Muscle layer of duodenum (tissue), 2 donors: ENCODE results near the gene PPM1N.

Experiments
- H3K27ac ChIP-seq: one replicate; pipeline ENCODE4 v1.7.0; 2013; ENCODE audit warnings: mild to moderate bottlenecking, low read length
- H3K27me3 ChIP-seq: one replicate; pipeline ENCODE4 v1.7.0; 2013; ENCODE audit warnings: low read depth, mild to moderate bottlenecking, control low read depth, low read length
- H3K36me3 ChIP-seq, 2 donors: one replicate each; pipeline ENCODE4 v1.7.0; 2013; ENCODE audit warnings: low read length in 2 of 2, control low read depth in 1 of 2, mild to moderate bottlenecking in 1 of 2; ENCODE audit not compliant: insufficient read depth in 2 of 2, control insufficient read depth in 1 of 2
- H3K4me1 ChIP-seq, 2 donors: one replicate each; pipeline ENCODE4 v1.7.0; 2013; ENCODE audit warnings: low read length in 2 of 2, mild to moderate bottlenecking in 2 of 2, control low read depth in 1 of 2, moderate library complexity in 1 of 2; ENCODE audit not compliant: insufficient read depth in 2 of 2, control insufficient read depth in 1 of 2
- H3K4me3 ChIP-seq, 2 donors: one replicate each; pipeline ENCODE4 v1.7.0; 2013; ENCODE audit warnings: low read length in 2 of 2, low read depth in 1 of 2, mild to moderate bottlenecking in 1 of 2
- H3K9me3 ChIP-seq, 2 donors: one replicate each; pipeline ENCODE4 v1.7.0; 2013; ENCODE audit warnings: low read length in 2 of 2, control low read depth in 1 of 2, mild to moderate bottlenecking in 1 of 2; ENCODE audit not compliant: control insufficient read depth in 1 of 2
- donor health status: healthy.

PPM1N gene

GRCh38 chr19:45463241-45463640 lies 35.0 kb upstream of the PPM1N start:
- H3K4me3 ChIP-seq = no peak overlapping the region
- peaks cover 0 to 4% of the 10 kb centered on the region in 2 donors for H3K36me3 ChIP-seq
- H3K27me3 ChIP-seq = no peaks in the 10 kb centered on the region

GRCh38 chr19:45464274-45464673 lies 34.0 kb upstream of the PPM1N start:
- H3K4me3 ChIP-seq = no peak overlapping the region
- H3K4me1 ChIP-seq = peaks cover 0 to 10% of the 10 kb centered on the region in 2 donors
- no peaks in the 10 kb centered on the region for H3K9me3 ChIP-seq
- H3K36me3 ChIP-seq = peaks cover 0 to 4% of the 10 kb centered on the region in 2 donors
- no peaks in the 10 kb centered on the region for H3K27me3 ChIP-seq
- H3K27ac ChIP-seq = no peak overlapping the region

More at GRCh38 chr19:45463241-45463640, 35.0 kb upstream of the PPM1N start:
- Histone ChIP-seq H3K27ac (no peak overlapping the region), H3K9me3 (no peaks in the 10 kb centered on the region), H3K4me1 (peaks cover 0 to 6% of the 10 kb centered on the region in 2 donors)

GRCh38 chr19:45464852-45465441 lies 33.3 kb upstream of the PPM1N start:
- H3K27me3 ChIP-seq = no peaks in the 10 kb centered on the region
- H3K27ac ChIP-seq = no peak overlapping the region
- no peak overlapping the region for H3K4me3 ChIP-seq

GRCh38 chr19:45467115-45467455 lies 31.2 kb upstream of the PPM1N start:
- Histone ChIP-seq H3K27ac (peak overlapping the region; percentile 90), H3K9me3 (no peaks in the 10 kb centered on the region), H3K27me3 (no peaks in the 10 kb centered on the region), H3K4me1 (peaks cover 0 to 26% of the 10 kb centered on the region in 2 donors), H3K36me3 (peaks cover 9 to 11% of the 10 kb centered on the region in 2 donors), H3K4me3 (peak overlapping the region; percentile 92 to 95)

More at GRCh38 chr19:45464852-45465441, 33.3 kb upstream of the PPM1N start:
- peaks cover 0 to 4% of the 10 kb centered on the region in 2 donors for H3K36me3 ChIP-seq
- H3K9me3 ChIP-seq = no peaks in the 10 kb centered on the region
- peaks cover 0 to 13% of the 10 kb centered on the region in 2 donors for H3K4me1 ChIP-seq

GRCh38 chr19:45467456-45468158 lies 30.6 kb upstream of the PPM1N start, which contains the start of gene FOSB:
Gene FOSB (plus strand): TSS chr19:45467996. CDS start chr19:45468587, 591 bp downstream.
- no peaks in the 10 kb centered on the region for H3K27me3 ChIP-seq
- peak within 1 kb of the TSS; percentile 90 for H3K27ac ChIP-seq
- H3K4me3 ChIP-seq = peak within 1 kb of the TSS; percentile 92 to 95
- H3K4me1 ChIP-seq = peaks cover 0 to 26% of the 10 kb centered on the region in 2 donors
- peaks cover 14 to 16% of the 10 kb centered on the region in 2 donors for H3K36me3 ChIP-seq
- no peaks in the 10 kb centered on the region for H3K9me3 ChIP-seq

GRCh38 chr19:45468159-45468651 lies 30.0 kb upstream of the PPM1N start:
- H3K27ac ChIP-seq = peak overlapping the region; percentile 90
- H3K27me3 ChIP-seq = no peaks in the 10 kb centered on the region
- H3K36me3 ChIP-seq = peaks cover 15 to 22% of the 10 kb centered on the region in 2 donors
- H3K9me3 ChIP-seq = no peaks in the 10 kb centered on the region
- peaks cover 0 to 26% of the 10 kb centered on the region in 2 donors for H3K4me1 ChIP-seq
- H3K4me3 ChIP-seq = peak overlapping the region; percentile 92 to 95

GRCh38 chr19:45468803-45469131 lies 29.5 kb upstream of the PPM1N start:
- Histone ChIP-seq H3K27ac (peak overlapping the region; percentile 90), H3K9me3 (no peaks in the 10 kb centered on the region), H3K27me3 (no peaks in the 10 kb centered on the region), H3K36me3 (peaks cover 15 to 24% of the 10 kb centered on the region in 2 donors), H3K4me3 (peak overlapping the region; percentile 92 to 95), H3K4me1 (peaks cover 0 to 26% of the 10 kb centered on the region in 2 donors)

GRCh38 chr19:45469132-45469944 lies 28.9 kb upstream of the PPM1N start:
- Histone ChIP-seq H3K36me3 (peaks cover 15 to 24% of the 10 kb centered on the region in 2 donors), H3K9me3 (no peaks in the 10 kb centered on the region), H3K27ac (peak overlapping the region; percentile 95), H3K4me3 (peak overlapping the region; percentile 92 to 95), H3K27me3 (no peaks in the 10 kb centered on the region), H3K4me1 (peaks cover 0 to 26% of the 10 kb centered on the region in 2 donors)

GRCh38 chr19:45469945-45470761 lies 28.1 kb upstream of the PPM1N start:
- Histone ChIP-seq H3K27me3 (no peaks in the 10 kb centered on the region), H3K27ac (peak overlapping the region; percentile 95), H3K9me3 (no peaks in the 10 kb centered on the region), H3K36me3 (peaks cover 15 to 24% of the 10 kb centered on the region in 2 donors), H3K4me3 (peak overlapping the region; percentile 92 to 95), H3K4me1 (peaks cover 0 to 26% of the 10 kb centered on the region in 2 donors)

- peaks cover 15 to 24% of the 10 kb centered on the region in 2 donors for H3K36me3 ChIP-seq
- H3K27me3 ChIP-seq = no peaks in the 10 kb centered on the region
- H3K4me3 ChIP-seq = peak overlapping the region; percentile 92 to 95
- peaks cover 0 to 26% of the 10 kb centered on the region in 2 donors for H3K4me1 ChIP-seq
- no peaks in the 10 kb centered on the region for H3K9me3 ChIP-seq
- no peak overlapping the region for H3K27ac ChIP-seq
Observed at GRCh38 chr19:45470762-45471081, 27.5 kb upstream of the PPM1N start.
